Measurements from ENCODE around the gene ITPKC. TPM values are rescaled to one million over a fixed set of nuclear protein-coding genes. Genes with fewer than 3 reads are reported as not detected.

The ITPKC gene
- total RNA-seq, 1 donor from 2014 or later = 6.5 TPM

DNA sequence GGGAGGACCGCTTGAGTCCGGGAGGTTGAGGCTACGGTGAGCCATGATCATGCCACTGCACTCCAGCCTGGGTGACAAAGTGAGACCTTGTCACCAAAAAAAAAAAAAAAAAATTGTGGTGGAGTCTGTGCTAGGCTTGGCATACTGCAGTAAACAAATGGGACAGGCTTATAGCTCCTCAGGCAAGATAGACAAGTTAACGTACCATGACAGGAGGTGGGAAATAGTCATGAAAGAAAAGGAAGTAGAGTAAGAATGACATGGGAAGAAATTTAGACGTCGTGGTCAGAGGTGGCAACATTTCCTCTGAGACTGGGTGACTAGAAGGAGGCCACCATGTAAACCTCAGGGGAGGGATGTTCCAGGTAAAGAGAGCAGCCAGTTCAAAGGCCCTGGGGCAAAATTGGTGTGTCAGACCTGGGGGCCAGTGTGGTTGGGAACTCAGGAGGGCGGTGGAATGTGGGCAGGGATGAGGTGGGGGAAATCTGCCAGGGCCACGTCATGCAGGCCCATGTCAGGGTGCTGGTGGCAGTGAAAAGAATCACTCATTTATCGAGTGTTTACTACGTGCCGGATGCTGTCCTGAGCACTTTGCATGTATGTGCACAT is 39.7 kb downstream of the ITPKC start:
- Histone ChIP-seq H3K27me3 (no peaks in the 10 kb centered on the region), H3K36me3 (peaks cover 6% of the 10 kb centered on the region), H3F3A (ENCODE audit: low read depth) (peaks cover 24% of the 10 kb centered on the region), H3K4me2 (no peak overlapping the region), H3K4me1 (peaks cover 18% of the 10 kb centered on the region), H3K4me3 (no peak overlapping the region), H3K9ac (no peak overlapping the region), H4K20me1 (ENCODE audit: low read depth) (peaks cover 81% of the 10 kb centered on the region), H3K9me3 (ENCODE audit: low read depth) (no peaks in the 10 kb centered on the region), H3K79me2 (ENCODE audit: low read depth) (peaks cover 81% of the 10 kb centered on the region), H3K27ac (no peak overlapping the region), H2AFZ (replicated peaks) (no peak overlapping the region)
- Mint-ChIP-seq H3K27me3 (ENCODE audit: insufficient read depth, low read depth) (peaks cover 6% of the 10 kb centered on the region), H3K4me1 (peaks cover 32% of the 10 kb centered on the region), H3K4me3 (peak overlapping the region; percentile 12), H3K27ac (no peak overlapping the region), H3K36me3 (peaks cover 40% of the 10 kb centered on the region), H3K9me3 (no peaks in the 10 kb centered on the region)
- TF ChIP-seq EZH2 (IDR thresholded peaks at IDR 0.05) (no peak), EZH2phosphoT487 (IDR thresholded peaks at IDR 0.05) (no peak)
- TF ChIP-seq, protein P1, sequence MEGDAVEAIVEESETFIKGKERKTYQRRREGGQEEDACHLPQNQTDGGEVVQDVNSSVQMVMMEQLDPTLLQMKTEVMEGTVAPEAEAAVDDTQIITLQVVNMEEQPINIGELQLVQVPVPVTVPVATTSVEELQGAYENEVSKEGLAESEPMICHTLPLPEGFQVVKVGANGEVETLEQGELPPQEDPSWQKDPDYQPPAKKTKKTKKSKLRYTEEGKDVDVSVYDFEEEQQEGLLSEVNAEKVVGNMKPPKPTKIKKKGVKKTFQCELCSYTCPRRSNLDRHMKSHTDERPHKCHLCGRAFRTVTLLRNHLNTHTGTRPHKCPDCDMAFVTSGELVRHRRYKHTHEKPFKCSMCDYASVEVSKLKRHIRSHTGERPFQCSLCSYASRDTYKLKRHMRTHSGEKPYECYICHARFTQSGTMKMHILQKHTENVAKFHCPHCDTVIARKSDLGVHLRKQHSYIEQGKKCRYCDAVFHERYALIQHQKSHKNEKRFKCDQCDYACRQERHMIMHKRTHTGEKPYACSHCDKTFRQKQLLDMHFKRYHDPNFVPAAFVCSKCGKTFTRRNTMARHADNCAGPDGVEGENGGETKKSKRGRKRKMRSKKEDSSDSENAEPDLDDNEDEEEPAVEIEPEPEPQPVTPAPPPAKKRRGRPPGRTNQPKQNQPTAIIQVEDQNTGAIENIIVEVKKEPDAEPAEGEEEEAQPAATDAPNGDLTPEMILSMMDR (IDR thresholded peaks at IDR 0.05) = no peak
- DNase-seq (ENCODE audit: low spot score) = no peak

DNA sequence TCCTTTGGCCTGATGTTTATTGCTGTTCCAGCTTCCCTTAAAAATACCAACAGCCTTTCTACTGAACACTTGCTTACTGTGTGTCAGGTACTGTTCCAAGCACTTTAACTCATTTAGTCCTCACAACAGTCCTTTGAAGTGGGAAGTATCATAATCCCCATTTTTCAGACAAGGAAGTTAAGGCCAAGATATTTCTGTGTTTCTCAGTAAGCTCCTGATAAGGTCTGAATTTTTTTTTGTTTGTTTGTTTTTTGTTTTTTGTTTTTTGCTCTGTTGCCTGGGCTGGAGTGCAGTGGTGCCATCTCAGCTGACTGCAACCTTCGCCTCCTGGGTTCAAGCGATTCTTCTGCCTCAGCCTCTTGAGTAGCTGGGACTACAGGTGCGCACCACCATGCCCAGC is 41.6 kb downstream of the ITPKC start:
- no peaks in the 10 kb centered on the region for H3K9me3 ChIP-seq (ENCODE audit: low read depth)
- H3K79me2 ChIP-seq (ENCODE audit: low read depth) = peaks cover 62% of the 10 kb centered on the region
- Mint-ChIP-seq H3K4me3 (no peak overlapping the region), H3K9me3 (no peaks in the 10 kb centered on the region), H3K4me1 (peaks cover 19% of the 10 kb centered on the region), H3K27me3 (ENCODE audit: insufficient read depth, low read depth) (peaks cover 6% of the 10 kb centered on the region), H3K36me3 (peaks cover 47% of the 10 kb centered on the region), H3K27ac (no peak overlapping the region)
- H3K27me3 ChIP-seq = no peaks in the 10 kb centered on the region
- H2AFZ ChIP-seq (replicated peaks) = no peak overlapping the region
- no peak overlapping the region for H3K4me3 ChIP-seq
- no peak overlapping the region for H3K27ac ChIP-seq
- peaks cover 89% of the 10 kb centered on the region for H4K20me1 ChIP-seq (ENCODE audit: low read depth)
- DNase-seq (ENCODE audit: low spot score) = no peak
- peaks cover 6% of the 10 kb centered on the region for H3K4me1 ChIP-seq
- H3K9ac ChIP-seq = no peak overlapping the region
- H3K4me2 ChIP-seq = no peak overlapping the region
- TF ChIP-seq, protein P1 (IDR thresholded peaks at IDR 0.05) = no peak
- TF ChIP-seq EZH2phosphoT487 (IDR thresholded peaks at IDR 0.05) (no peak), EZH2 (IDR thresholded peaks at IDR 0.05) (no peak)
- H3K36me3 ChIP-seq = peaks cover 6% of the 10 kb centered on the region
- peaks cover 27% of the 10 kb centered on the region for H3F3A ChIP-seq (ENCODE audit: low read depth)

DNA sequence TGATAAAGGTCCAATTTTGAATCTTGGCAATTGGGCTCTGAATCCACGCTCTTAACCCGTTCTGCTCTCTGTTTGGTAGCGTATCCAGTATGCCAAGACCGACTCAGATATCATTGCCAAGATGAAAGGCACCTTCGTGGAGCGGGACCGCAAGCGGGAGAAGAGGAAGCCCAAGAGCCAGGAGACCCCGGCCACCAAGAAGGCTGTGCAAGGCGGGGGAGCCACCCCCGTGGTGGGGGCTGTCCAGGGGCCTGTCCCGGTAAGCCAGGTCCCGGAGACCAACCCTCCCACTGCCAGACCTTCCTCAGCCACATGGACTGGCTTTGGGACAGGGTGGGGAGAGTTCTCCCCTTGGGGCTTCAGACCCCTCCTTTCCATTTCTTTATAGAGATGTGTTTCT is 42.4 kb downstream of the ITPKC start:
- no peak overlapping the region for H3K4me3 ChIP-seq
- peaks cover 6% of the 10 kb centered on the region for H3K36me3 ChIP-seq
- H4K20me1 ChIP-seq (ENCODE audit: low read depth) = peaks cover 86% of the 10 kb centered on the region
- H3K27ac ChIP-seq = no peak overlapping the region
- no peak overlapping the region for H3K4me2 ChIP-seq
- H3K27me3 Mint-ChIP-seq (ENCODE audit: insufficient read depth, low read depth) = peaks cover 5% of the 10 kb centered on the region
- H3K9ac ChIP-seq = no peak overlapping the region
- peaks cover 35% of the 10 kb centered on the region for H3F3A ChIP-seq (ENCODE audit: low read depth)
- H2AFZ ChIP-seq (replicated peaks) = no peak overlapping the region
- peaks cover 53% of the 10 kb centered on the region for H3K36me3 Mint-ChIP-seq
- no peaks in the 10 kb centered on the region for H3K9me3 ChIP-seq (ENCODE audit: low read depth)
- no peak for DNase-seq (ENCODE audit: low spot score)
- no peak overlapping the region for H3K27ac Mint-ChIP-seq
- H3K4me3 Mint-ChIP-seq = no peak overlapping the region
- TF ChIP-seq EZH2phosphoT487 (IDR thresholded peaks at IDR 0.05) (no peak), EZH2 (IDR thresholded peaks at IDR 0.05) (no peak)
- TF ChIP-seq, protein P1 (IDR thresholded peaks at IDR 0.05) = no peak
- peaks cover 4% of the 10 kb centered on the region for H3K4me1 ChIP-seq
- H3K4me1 Mint-ChIP-seq = peaks cover 17% of the 10 kb centered on the region
- H3K79me2 ChIP-seq (ENCODE audit: low read depth) = peaks cover 53% of the 10 kb centered on the region
- no peaks in the 10 kb centered on the region for H3K9me3 Mint-ChIP-seq
- no peaks in the 10 kb centered on the region for H3K27me3 ChIP-seq

Measured in neural progenitor cell (in vitro differentiated cells).